WERI-Rb-1 (cell line): ENCODE results near the gene SEC61A2.

Experiments used
- DNase-seq: peaks from one replicate; pipeline ENCODE4 v3.0.0-alpha.2; 2020
- H3K27ac ChIP-seq: fragments of 250-450 bp; sonication (Bioruptor Pico); 2 replicates; pipeline ENCODE4 v1.5.1; 2020; ENCODE audit warnings: mild to moderate bottlenecking, moderate library complexity
- H3K27me3 ChIP-seq: fragments of 250-450 bp; sonication (Bioruptor Pico); 2 replicates; pipeline ENCODE4 v1.5.1; 2021; ENCODE audit warnings: mild to moderate bottlenecking, low read depth, moderate library complexity; ENCODE audit not compliant: insufficient read depth, severe bottlenecking
- H3K36me3 ChIP-seq: fragments of 250-450 bp; sonication (Bioruptor Pico); 2 replicates; pipeline ENCODE4 v1.5.1; 2020; ENCODE audit warnings: mild to moderate bottlenecking, moderate library complexity
- H3K4me3 ChIP-seq: 2 replicates; pipeline ENCODE4 v1.5.1; 2011; ENCODE audit warnings: low read depth, mild to moderate bottlenecking, control low read depth, low read length
- H3K9me3 ChIP-seq: fragments of 250-450 bp; sonication (Bioruptor Pico); 2 replicates; pipeline ENCODE4 v1.5.1; 2021; ENCODE audit warnings: mild to moderate bottlenecking, moderate library complexity; ENCODE audit not compliant: severe bottlenecking
- CTCF ChIP-seq: IDR thresholded peaks from 2 replicates; pipeline ENCODE4 v1.5.1; 2011; ENCODE audit warnings: low read depth, mild to moderate bottlenecking, control low read depth, inconsistent platforms, low read length

SEC61A2 gene

GRCh38 chr10:12188656-12189055 is 59.2 kb downstream of the SEC61A2 start:
- no peak for TF ChIP-seq CTCF
- no peak overlapping the region for H3K4me3 ChIP-seq
- H3K27me3 ChIP-seq, result no peaks in the 10 kb centered on the region
- H3K27ac ChIP-seq, result no peak overlapping the region
- no peaks in the 10 kb centered on the region for H3K9me3 ChIP-seq
- H3K36me3 ChIP-seq, result peaks cover 2% of the 10 kb centered on the region; the same call in 1 of the 2 replicates
- no peak for DNase-seq

GRCh38 chr10:12189426-12189825 is 59.9 kb downstream of the SEC61A2 start:
- Histone ChIP-seq H3K27ac (no peak overlapping the region), H3K27me3 (no peaks in the 10 kb centered on the region), H3K4me3 (no peak overlapping the region), H3K36me3 (peaks cover 2% of the 10 kb centered on the region; the same call in 1 of the 2 replicates), H3K9me3 (no peaks in the 10 kb centered on the region)
- no peak for DNase-seq
- no peak for TF ChIP-seq CTCF

- no peaks in the 10 kb centered on the region for H3K36me3 ChIP-seq
- no peaks in the 10 kb centered on the region for H3K27me3 ChIP-seq
- DNase-seq, result no peak
- TF ChIP-seq CTCF, result no peak
- H3K27ac ChIP-seq, result no peak overlapping the region
- no peak overlapping the region for H3K4me3 ChIP-seq
- H3K9me3 ChIP-seq, result no peaks in the 10 kb centered on the region
Observed at GRCh38 chr10:12191715-12192114, 62.2 kb downstream of the SEC61A2 start.

- no peaks in the 10 kb centered on the region for H3K27me3 ChIP-seq
- no peaks in the 10 kb centered on the region for H3K9me3 ChIP-seq
- TF ChIP-seq CTCF, result no peak
- no peak overlapping the region for H3K4me3 ChIP-seq
- no peaks in the 10 kb centered on the region for H3K36me3 ChIP-seq
- DNase-seq, result no peak
- H3K27ac ChIP-seq, result no peak overlapping the region
Observed at GRCh38 chr10:12193193-12193592, 63.7 kb downstream of the SEC61A2 start.

GRCh38 chr10:12194752-12195271 is 65.3 kb downstream of the SEC61A2 start:
- Histone ChIP-seq H3K9me3 (no peaks in the 10 kb centered on the region), H3K27me3 (no peaks in the 10 kb centered on the region), H3K36me3 (no peaks in the 10 kb centered on the region), H3K4me3 (peak overlapping the region; percentile 86), H3K27ac (peak overlapping the region; percentile 95)
- no peak for TF ChIP-seq CTCF
- DNase-seq, result peak; percentile 10

GRCh38 chr10:12195281-12195602 is 65.8 kb downstream of the SEC61A2 start:
- no peaks in the 10 kb centered on the region for H3K9me3 ChIP-seq
- TF ChIP-seq CTCF, result no peak
- DNase-seq, result no peak
- peak overlapping the region; percentile 95 for H3K27ac ChIP-seq
- no peaks in the 10 kb centered on the region; the same call in 1 of the 2 replicates for H3K36me3 ChIP-seq
- H3K4me3 ChIP-seq, result peak overlapping the region; percentile 86
- no peaks in the 10 kb centered on the region for H3K27me3 ChIP-seq
